A673 (cell line): ENCODE results near the gene EED.

ENCODE experiments used
- CTCF ChIP-seq: fragments of 300-800, 200-600 bp; sonication (generic); conservative IDR thresholded peaks from 2 replicates; pipeline ENCODE4 v1.5.1; 2017; ENCODE audit warnings: low read depth, mild to moderate bottlenecking, antibody characterized with exemption, low read length, moderate library complexity, mixed read lengths
- EZH2 ChIP-seq: fragments of 200-600 bp; sonication (generic); IDR thresholded peaks from 2 replicates; pipeline ENCODE4 v1.6.1; 2017; ENCODE audit warnings: borderline replicate concordance, low read depth, mild to moderate bottlenecking, mixed read lengths, antibody characterized with exemption, low read length; ENCODE audit not compliant: poor library complexity, severe bottlenecking

- TF ChIP-seq CTCF, result no peak
- no peak for TF ChIP-seq EZH2
Measured at GRCh38 chr11:86261328-86261727, 16.8 kb downstream of the EED start.
